Activated CD4-positive, alpha-beta T cell treated with anti-CD3 and anti-CD28 coated beads for 48 hours (primary cell): Measurements from ENCODE around the gene SIPA1L2.

Experiments used
- DNase-seq: peaks from one replicate; pipeline ENCODE4 v3.0.0-alpha.2; 2020

Gene SIPA1L2

GRCh38 chr1:232630047-232630893 lies at the start of gene SIPA1L2:
Gene SIPA1L2, minus strand, starts transcription at chr1:232630133. Its CDS starts 114,794 bp downstream, at chr1:232515339.
- peak; percentile 89 for DNase-seq

- DNase-seq, result no peak
Measured at GRCh38 chr1:232678185-232678886, 48.4 kb upstream of the SIPA1L2 start.

- peak; percentile 9 for DNase-seq
Measured at GRCh38 chr1:232676307-232676706, 46.4 kb upstream of the SIPA1L2 start.

GRCh38 chr1:232675898-232676297 lies 46.0 kb upstream of the SIPA1L2 start:
- DNase-seq, result no peak

- DNase-seq, result no peak
Measured at GRCh38 chr1:232675260-232675659, 45.3 kb upstream of the SIPA1L2 start.

- no peak for DNase-seq
Measured at GRCh38 chr1:232673256-232673655, 43.3 kb upstream of the SIPA1L2 start.

- DNase-seq, result no peak
Measured at GRCh38 chr1:232669981-232670747, 40.2 kb upstream of the SIPA1L2 start.

- DNase-seq, result no peak
Measured at GRCh38 chr1:232667778-232668165, 37.8 kb upstream of the SIPA1L2 start.

GRCh38 chr1:232667094-232667777 lies 37.3 kb upstream of the SIPA1L2 start:
- DNase-seq, result no peak

GRCh38 chr1:232664844-232665777 lies 35.2 kb upstream of the SIPA1L2 start:
- DNase-seq, result no peak

GRCh38 chr1:232662910-232663309 lies 33.0 kb upstream of the SIPA1L2 start:
- DNase-seq, result no peak

- no peak for DNase-seq
Measured at GRCh38 chr1:232658386-232658785, 28.5 kb upstream of the SIPA1L2 start.

- no peak for DNase-seq
Measured at GRCh38 chr1:232657426-232658005, 27.6 kb upstream of the SIPA1L2 start.

GRCh38 chr1:232655746-232656085 lies 25.8 kb upstream of the SIPA1L2 start:
- no peak for DNase-seq

- no peak for DNase-seq
Measured at GRCh38 chr1:232655028-232655745, 25.3 kb upstream of the SIPA1L2 start.

- DNase-seq, result no peak
Measured at GRCh38 chr1:232653789-232654188, 23.9 kb upstream of the SIPA1L2 start.

- no peak for DNase-seq
Measured at GRCh38 chr1:232650845-232651244, 20.9 kb upstream of the SIPA1L2 start.

- DNase-seq, result no peak
Measured at GRCh38 chr1:232650418-232650817, 20.5 kb upstream of the SIPA1L2 start.

GRCh38 chr1:232648316-232648715 lies 18.4 kb upstream of the SIPA1L2 start:
- no peak for DNase-seq

- no peak for DNase-seq
Measured at GRCh38 chr1:232644209-232644608, 14.3 kb upstream of the SIPA1L2 start.

- no peak for DNase-seq
Measured at GRCh38 chr1:232643251-232643650, 13.3 kb upstream of the SIPA1L2 start.
